Measurements from ENCODE around the gene ABTB1.

GRCh38 chr3:127718245-127718915 is 45.6 kb downstream of the ABTB1 start:
- TF ChIP-seq, protein P1, sequence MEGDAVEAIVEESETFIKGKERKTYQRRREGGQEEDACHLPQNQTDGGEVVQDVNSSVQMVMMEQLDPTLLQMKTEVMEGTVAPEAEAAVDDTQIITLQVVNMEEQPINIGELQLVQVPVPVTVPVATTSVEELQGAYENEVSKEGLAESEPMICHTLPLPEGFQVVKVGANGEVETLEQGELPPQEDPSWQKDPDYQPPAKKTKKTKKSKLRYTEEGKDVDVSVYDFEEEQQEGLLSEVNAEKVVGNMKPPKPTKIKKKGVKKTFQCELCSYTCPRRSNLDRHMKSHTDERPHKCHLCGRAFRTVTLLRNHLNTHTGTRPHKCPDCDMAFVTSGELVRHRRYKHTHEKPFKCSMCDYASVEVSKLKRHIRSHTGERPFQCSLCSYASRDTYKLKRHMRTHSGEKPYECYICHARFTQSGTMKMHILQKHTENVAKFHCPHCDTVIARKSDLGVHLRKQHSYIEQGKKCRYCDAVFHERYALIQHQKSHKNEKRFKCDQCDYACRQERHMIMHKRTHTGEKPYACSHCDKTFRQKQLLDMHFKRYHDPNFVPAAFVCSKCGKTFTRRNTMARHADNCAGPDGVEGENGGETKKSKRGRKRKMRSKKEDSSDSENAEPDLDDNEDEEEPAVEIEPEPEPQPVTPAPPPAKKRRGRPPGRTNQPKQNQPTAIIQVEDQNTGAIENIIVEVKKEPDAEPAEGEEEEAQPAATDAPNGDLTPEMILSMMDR (IDR thresholded peaks at IDR 0.05), result no peak
- no peak for TF ChIP-seq EZH2 (IDR thresholded peaks at IDR 0.05; ENCODE audit: borderline replicate concordance, insufficient read depth, low read depth, low read length, poor library complexity, severe bottlenecking)
